Hepatocyte (in vitro differentiated cells): ENCODE measurements around the gene AGAP1. TPM values are rescaled to one million over a fixed set of nuclear protein-coding genes. Genes with fewer than 3 reads are reported as not detected.
A peak's percentile ranks its signal among the peaks of the same experiment; 100 is the strongest.

Experiments used
- DNase-seq: peaks from one replicate; pipeline ENCODE4 v3.0.0-alpha.2; 2016; ENCODE audit warnings: low spot score
- H2AFZ ChIP-seq: fragments of 200-600 bp; sonication (generic); 2 replicates; pipeline ENCODE4 v1.6.0; 2016; ENCODE audit warnings: antibody characterized with exemption, mild to moderate bottlenecking
- H3K27ac ChIP-seq: fragments of 200-600 bp; sonication (generic); 2 replicates; pipeline ENCODE4 v1.5.1; 2016; ENCODE audit warnings: mild to moderate bottlenecking
- H3K27me3 ChIP-seq: fragments of 200-600 bp; sonication (generic); 2 replicates; pipeline ENCODE4 v1.6.1; 2016
- H3K36me3 ChIP-seq: fragments of 200-600 bp; sonication (generic); replicated peaks from 2 replicates; pipeline ENCODE4 v1.5.1; 2016; ENCODE audit warnings: low read depth; ENCODE audit not compliant: insufficient read depth
- H3K4me1 ChIP-seq: fragments of 200-600 bp; sonication (generic); 2 replicates; pipeline ENCODE4 v1.5.1; 2016; ENCODE audit warnings: mild to moderate bottlenecking, moderate library complexity; ENCODE audit not compliant: insufficient read depth
- H3K4me2 ChIP-seq: fragments of 200-600 bp; sonication (generic); 2 replicates; pipeline ENCODE4 v1.6.0; 2016
- H3K4me3 ChIP-seq: fragments of 200-600 bp; sonication (generic); 2 replicates; pipeline ENCODE4 v1.5.1; 2016; ENCODE audit warnings: mild to moderate bottlenecking
- H3K79me2 ChIP-seq: fragments of 200-600 bp; sonication (generic); 2 replicates; pipeline ENCODE4 v1.6.0; 2017; ENCODE audit warnings: mild to moderate bottlenecking
- H3K9me2 ChIP-seq: fragments of 200-600 bp; sonication (generic); replicated peaks from 2 replicates; pipeline ENCODE4 v1.6.0; 2017; ENCODE audit warnings: mild to moderate bottlenecking; ENCODE audit not compliant: insufficient read depth
- H3K9me3 ChIP-seq: fragments of 200-600 bp; sonication (generic); 2 replicates; pipeline ENCODE4 v1.5.1; 2016; ENCODE audit warnings: low read depth, mild to moderate bottlenecking
- H4K20me1 ChIP-seq: fragments of 200-600 bp; sonication (generic); 2 replicates; pipeline ENCODE4 v1.6.0; 2016; ENCODE audit warnings: mild to moderate bottlenecking; ENCODE audit not compliant: insufficient read depth, poor library complexity, severe bottlenecking
- CTCF ChIP-seq: fragments of 200-600 bp; sonication (generic); IDR thresholded peaks from 2 replicates; pipeline ENCODE4 v1.5.1; 2016; ENCODE audit warnings: antibody characterized with exemption, mild to moderate bottlenecking; ENCODE audit not compliant: poor library complexity
- EZH2 ChIP-seq: fragments of 200-600 bp; sonication (generic); IDR thresholded peaks from 2 replicates; pipeline ENCODE4 v1.6.1; 2016; ENCODE audit warnings: antibody characterized with exemption, mild to moderate bottlenecking, borderline replicate concordance
- EZH2phosphoT487 ChIP-seq: fragments of 200-600 bp; sonication (generic); IDR thresholded peaks from one replicate; pipeline ENCODE4 v1.6.1; 2018; ENCODE audit warnings: antibody characterized with exemption, mild to moderate bottlenecking, low read depth, moderate library complexity; ENCODE audit not compliant: unreplicated experiment, severe bottlenecking
- WGBS: methylation state at CpG from one replicate; pipeline ENCODE4 v1.1.6; 2016; ENCODE audit warnings: low lambda C conversion rate; ENCODE audit errors: missing lambda C conversion rate; 5-methylcytosine and 5-hydroxymethylcytosine counted together
- polyA plus RNA-seq: library from polyadenylated mRNA; unstranded; fragments of >200 nt; fragmentation: Nextera tagmentation; extraction: Ambion mirVana; gene quantifications from 2 replicates; pipeline ENCODE4 v1.2.1, GENCODE V29; 2016
- total RNA-seq: library from RNA; depleted of rRNA; stranded (reverse); fragments of >200 nt; gene quantifications from 2 replicates; pipeline ENCODE4 v1.2.3, GENCODE V29; 2014

The AGAP1 gene
- total and polyA plus RNA-seq, 2 experiments from 2014 or later = 12.1 to 20.0 TPM

DNA sequence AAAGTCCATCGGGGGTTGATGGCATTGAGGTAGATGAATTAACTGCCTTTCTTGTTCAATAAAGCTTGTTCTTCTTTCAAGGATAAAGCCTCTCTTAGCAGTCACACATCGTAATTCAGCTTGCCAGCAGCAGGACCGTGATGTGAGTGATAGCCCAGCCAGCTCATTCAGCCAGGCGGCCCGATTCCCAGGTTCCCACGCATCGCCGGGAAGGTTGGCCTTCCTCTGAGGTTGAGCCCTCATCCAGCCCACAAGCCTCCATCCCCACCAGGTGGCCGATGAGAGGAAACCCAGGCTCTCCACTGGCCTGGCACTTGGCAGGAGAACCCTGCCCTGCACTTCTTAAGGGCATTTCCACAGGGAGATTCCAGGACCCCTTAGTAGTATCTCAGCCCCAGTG is 4.7 kb downstream of the AGAP1 start:
- Histone ChIP-seq H3K4me2 (no peak overlapping the region), H3K9me3 (no peaks in the 10 kb centered on the region), H3K79me2 (peaks cover 88% of the 10 kb centered on the region), H3K27ac (no peak overlapping the region), H3K9me2 (no peaks in the 10 kb centered on the region), H3K4me3 (no peak overlapping the region), H2AFZ (no peak overlapping the region), H4K20me1 (peaks cover 77% of the 10 kb centered on the region), H3K27me3 (no peaks in the 10 kb centered on the region), H3K4me1 (peaks cover 28% of the 10 kb centered on the region), H3K36me3 (no peaks in the 10 kb centered on the region)
- no peak for DNase-seq
- 65% methylated on average over 9 of the region's 9 CpGs for WGBS
- TF ChIP-seq CTCF (peak; percentile 5), EZH2 (no peak)

GRCh38 chr2:235498946-235499812 is 5.3 kb downstream of the AGAP1 start:
- H3K79me2 ChIP-seq = peaks cover 95% of the 10 kb centered on the region
- no peak overlapping the region for H3K4me2 ChIP-seq
- no peak for DNase-seq
- H3K9me3 ChIP-seq = no peaks in the 10 kb centered on the region
- peaks cover 28% of the 10 kb centered on the region for H3K4me1 ChIP-seq
- WGBS = 97% methylated on average over 24 of the region's 24 CpGs
- H2AFZ ChIP-seq = no peak overlapping the region
- H3K36me3 ChIP-seq = no peaks in the 10 kb centered on the region
- no peak overlapping the region for H3K4me3 ChIP-seq
- H4K20me1 ChIP-seq = peaks cover 78% of the 10 kb centered on the region
- TF ChIP-seq EZH2 (no peak), EZH2phosphoT487 (no peak), CTCF (no peak)
- no peaks in the 10 kb centered on the region for H3K9me2 ChIP-seq
- no peaks in the 10 kb centered on the region for H3K27me3 ChIP-seq
- no peak overlapping the region for H3K27ac ChIP-seq

DNA sequence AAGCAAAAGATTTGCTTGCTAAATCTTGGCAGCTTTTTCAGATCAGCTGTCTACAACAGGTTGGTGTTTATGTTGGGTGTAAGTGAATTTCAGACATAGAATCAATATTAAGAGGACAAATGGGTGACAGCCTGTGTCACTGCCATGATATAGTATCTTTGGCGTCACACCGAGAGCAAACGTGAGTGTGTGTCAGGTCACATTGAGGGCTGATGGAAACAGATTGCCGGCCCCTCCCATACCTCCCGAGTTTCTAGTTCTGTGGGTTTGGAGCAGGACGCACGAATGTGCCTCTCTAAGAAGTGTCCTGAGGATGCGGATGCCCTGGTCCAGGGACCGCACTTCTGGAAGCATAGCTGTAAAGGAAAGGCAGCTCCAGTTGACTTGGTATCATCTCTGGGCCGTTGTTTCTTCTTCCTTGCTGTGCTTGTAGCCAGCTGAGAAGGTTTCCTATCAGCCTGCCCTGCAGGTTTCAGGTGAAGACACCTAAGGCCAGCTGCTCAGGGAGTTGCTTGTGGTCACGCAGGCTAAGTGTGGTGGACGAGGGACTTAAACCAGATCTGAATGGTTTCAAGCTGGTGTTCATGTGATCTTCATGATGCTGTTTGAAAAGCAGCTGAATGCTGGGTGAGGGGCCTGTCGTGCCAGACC is 6.4 kb downstream of the AGAP1 start:
- TF ChIP-seq CTCF (no peak), EZH2 (no peak), EZH2phosphoT487 (no peak)

More for the DNA sequence above, 6.4 kb downstream of the AGAP1 start:
- 87% methylated on average over 13 of the region's 13 CpGs for WGBS
- DNase-seq = no peak
- Histone ChIP-seq H3K9me3 (no peaks in the 10 kb centered on the region), H4K20me1 (peaks cover 81% of the 10 kb centered on the region), H3K9me2 (no peaks in the 10 kb centered on the region), H3K4me2 (no peak overlapping the region), H3K4me3 (no peak overlapping the region), H3K4me1 (peaks cover 36% of the 10 kb centered on the region), H3K36me3 (no peaks in the 10 kb centered on the region), H2AFZ (no peak overlapping the region), H3K27me3 (no peaks in the 10 kb centered on the region), H3K27ac (no peak overlapping the region), H3K79me2 (peaks cover 97% of the 10 kb centered on the region)
